ENCODE measurements around the gene ERCC8. TPM values are rescaled to one million over a fixed set of nuclear protein-coding genes. Genes with fewer than 3 reads are reported as not detected.

ERCC8 gene
- total and polyA plus RNA-seq, 9 of the 15 experiments (the other 6 are each of a cell fraction or from before 2014, with no cell fraction given), result 10.1 to 41.8 (median 24.4) TPM

GRCh38 chr5:60961685-60962084, 16.8 kb upstream of the ERCC8 start (continued):
- no peak for TF ChIP-seq ZNF431 (CRISPR knock-in tag; IDR thresholded peaks at IDR 0.05)
- TF ChIP-seq THRAP3 (IDR thresholded peaks at IDR 0.05; ENCODE audit: borderline replicate concordance), result no peak
- TF ChIP-seq, protein P1, sequence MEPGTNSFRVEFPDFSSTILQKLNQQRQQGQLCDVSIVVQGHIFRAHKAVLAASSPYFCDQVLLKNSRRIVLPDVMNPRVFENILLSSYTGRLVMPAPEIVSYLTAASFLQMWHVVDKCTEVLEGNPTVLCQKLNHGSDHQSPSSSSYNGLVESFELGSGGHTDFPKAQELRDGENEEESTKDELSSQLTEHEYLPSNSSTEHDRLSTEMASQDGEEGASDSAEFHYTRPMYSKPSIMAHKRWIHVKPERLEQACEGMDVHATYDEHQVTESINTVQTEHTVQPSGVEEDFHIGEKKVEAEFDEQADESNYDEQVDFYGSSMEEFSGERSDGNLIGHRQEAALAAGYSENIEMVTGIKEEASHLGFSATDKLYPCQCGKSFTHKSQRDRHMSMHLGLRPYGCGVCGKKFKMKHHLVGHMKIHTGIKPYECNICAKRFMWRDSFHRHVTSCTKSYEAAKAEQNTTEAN (CRISPR knock-in tag; IDR thresholded peaks at IDR 0.05), result no peak
- TF ChIP-seq TRIM24 (IDR thresholded peaks at IDR 0.05), result peak; percentile 69 to 78; a peak in 2 of 4 replicates
- no peak for TF ChIP-seq GTF2E2 (tag; IDR thresholded peaks at IDR 0.05)
- peak; percentile 67; the same call in 1 of the 2 replicates for TF ChIP-seq ZNF316 (IDR thresholded peaks at IDR 0.05)
- no peak for TF ChIP-seq MCM3 (IDR thresholded peaks at IDR 0.05)
- TF ChIP-seq ZNF184 (CRISPR knock-in tag; IDR thresholded peaks at IDR 0.05), result no peak
- TF ChIP-seq ATF6 (CRISPR knock-in tag; IDR thresholded peaks at IDR 0.05), result no peak
- TF ChIP-seq CEBPG (CRISPR knock-in tag; IDR thresholded peaks at IDR 0.05), result peak; percentile 89
- peak; percentile 94 to 97 for TF ChIP-seq CEBPG (tag; conservative IDR thresholded peaks at IDR 0.05 in 1 of 2, IDR thresholded peaks at IDR 0.05 in 1 of 2)
- peak; percentile 70 for TF ChIP-seq C11orf30 (IDR thresholded peaks at IDR 0.05; ENCODE audit: low read depth)
- no peak for TF ChIP-seq DLX4 (CRISPR knock-in tag; IDR thresholded peaks at IDR 0.05)
- TF ChIP-seq ZNF551 (CRISPR knock-in tag; IDR thresholded peaks at IDR 0.05), result no peak
- TF ChIP-seq NKRF (IDR thresholded peaks at IDR 0.05; ENCODE audit: borderline replicate concordance), result no peak
- TF ChIP-seq SOX6 (IDR thresholded peaks at IDR 0.05), result no peak
- TF ChIP-seq WHSC1 (IDR thresholded peaks at IDR 0.05; ENCODE audit: low read length), result no peak
- TF ChIP-seq BACH1 (tag; IDR thresholded peaks at IDR 0.05), result no peak
- no peak for TF ChIP-seq SRSF3 (IDR thresholded peaks at IDR 0.05; ENCODE audit: insufficient read depth, low read length)
- TF ChIP-seq ZNF282 (CRISPR knock-in tag; IDR thresholded peaks at IDR 0.05), result no peak
- peak; percentile 78 for TF ChIP-seq IRF9 (tag; IDR thresholded peaks at IDR 0.05)
- peak; percentile 74 for TF ChIP-seq ATF4 (CRISPR knock-in tag; IDR thresholded peaks at IDR 0.05)
- TF ChIP-seq MBD2 (IDR thresholded peaks at IDR 0.05; ENCODE audit: borderline replicate concordance, low read depth), result no peak
- no peak for TF ChIP-seq BCL6 (CRISPR knock-in tag; IDR thresholded peaks at IDR 0.05)

Data from K562 (cell line).